NCI-H2107 treated with DMSO at 0.1 percent for 48 hours (cell line): ENCODE results near the gene FAR2.
"Not testable (repeated sequence)": the region's sequence is repeated elsewhere in the genome, so short reads cannot be mapped to it uniquely, and the experiment has no call there.

ENCODE experiments used
- DNase-seq: peaks from one replicate; lab custom pipeline; 2025; ENCODE audit not compliant: unreplicated experiment; lab: John Stamatoyannopoulos, UW

The FAR2 gene

GRCh38 chr12:29316752-29317151 lies 167.7 kb downstream of the FAR2 start:
- DNase-seq = no peak

DNA sequence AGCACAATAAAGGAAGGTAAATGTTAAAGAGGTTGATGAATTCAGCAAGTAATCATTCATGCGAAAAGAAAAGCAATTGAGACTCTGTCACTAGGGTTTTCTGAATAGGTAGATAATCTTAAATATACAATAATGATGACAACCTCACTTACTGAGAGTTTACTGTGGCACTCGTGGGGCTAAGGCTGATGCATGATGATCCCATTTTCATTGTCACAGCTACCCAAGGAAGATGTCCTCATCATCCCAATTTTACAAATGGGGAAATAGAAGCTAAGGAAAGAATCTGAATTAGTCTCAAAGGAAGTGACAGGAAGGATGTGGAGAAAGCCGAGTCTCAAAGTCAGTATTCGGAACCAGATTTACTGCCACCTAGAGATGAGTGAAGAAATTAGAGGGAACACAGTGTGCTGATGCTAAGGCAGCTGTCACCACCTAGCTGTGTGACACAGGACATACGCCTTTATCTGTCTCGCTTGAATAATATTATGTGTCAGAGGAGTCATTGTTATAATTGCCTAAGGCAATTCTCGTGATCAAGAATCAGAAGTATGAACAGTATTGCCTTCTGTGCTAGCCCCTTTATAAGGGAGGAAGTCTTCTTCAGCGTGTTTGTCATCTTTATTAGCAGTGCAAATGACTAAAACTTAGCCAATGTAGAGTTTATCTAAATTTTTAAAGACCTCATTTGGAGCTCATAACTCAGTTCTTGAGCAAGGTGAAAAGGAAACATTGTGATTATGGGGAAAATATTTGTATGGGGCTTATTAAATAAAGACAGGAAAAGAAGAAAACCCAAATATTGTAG lies 168.7 kb downstream of the FAR2 start:
- DNase-seq = peak; percentile 90

- no peak for DNase-seq
Measured at GRCh38 chr12:29320295-29321085, 171.4 kb downstream of the FAR2 start.

DNA sequence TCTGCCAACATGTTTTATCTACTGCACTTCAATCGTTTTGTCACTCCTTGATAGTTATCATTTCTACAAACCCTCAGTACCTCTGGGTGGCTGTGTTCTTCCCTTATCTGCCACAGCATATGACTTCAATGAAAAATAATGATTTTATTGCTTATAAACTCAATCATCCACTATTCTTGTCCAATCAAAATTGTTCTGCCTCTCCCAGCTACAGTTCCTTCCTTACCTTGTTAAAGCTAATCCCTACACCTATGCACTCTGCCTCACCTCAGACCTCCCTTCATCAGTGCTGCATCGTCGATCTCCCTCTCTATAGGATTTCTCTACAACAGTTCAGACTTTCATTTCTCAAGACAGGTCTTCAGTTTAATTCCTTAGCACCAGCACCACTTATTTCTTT lies 173.1 kb downstream of the FAR2 start:
- DNase-seq = no peak

DNA sequence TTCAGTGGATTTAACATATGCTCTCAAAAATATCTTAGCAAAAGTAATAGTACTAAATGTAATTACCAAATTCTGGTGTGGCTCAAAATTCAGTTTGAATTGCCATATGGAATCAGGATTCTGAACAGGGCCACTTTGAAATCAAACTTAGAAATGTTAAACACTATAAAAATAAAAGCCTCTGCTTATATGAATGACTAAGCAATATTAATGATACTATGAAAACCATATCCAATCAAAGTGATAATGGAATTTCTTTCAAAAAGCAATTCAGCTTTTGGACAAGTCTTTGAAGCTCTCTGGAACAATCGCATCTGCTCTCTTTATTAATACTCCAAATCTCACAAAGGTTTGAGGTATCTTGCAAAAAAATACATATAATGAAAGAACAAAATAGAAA lies 180.3 kb downstream of the FAR2 start:
- no peak for DNase-seq

GRCh38 chr12:29333178-29333577 lies 184.1 kb downstream of the FAR2 start:
- no peak for DNase-seq

DNA sequence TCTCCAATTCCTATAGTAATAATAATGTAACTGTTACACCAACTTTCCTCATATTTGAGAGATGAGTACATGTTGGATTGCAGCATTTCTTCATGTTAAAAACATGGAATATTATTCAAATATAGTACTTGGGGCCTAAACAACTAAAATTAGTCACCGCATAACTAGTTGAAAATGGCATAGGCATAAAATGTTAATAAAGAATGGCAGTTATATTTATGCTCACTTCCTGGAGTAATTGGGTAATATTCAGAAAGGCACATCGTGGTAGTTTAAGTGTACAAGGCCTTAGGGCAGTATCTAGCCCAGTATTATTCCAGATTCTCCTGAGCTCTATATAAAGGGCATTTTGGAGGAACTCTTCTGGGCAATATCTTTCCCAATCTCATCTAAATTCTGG lies 185.9 kb downstream of the FAR2 start:
- DNase-seq = no peak

GRCh38 chr12:29337325-29337724 lies 188.2 kb downstream of the FAR2 start:
- DNase-seq = no peak

DNA sequence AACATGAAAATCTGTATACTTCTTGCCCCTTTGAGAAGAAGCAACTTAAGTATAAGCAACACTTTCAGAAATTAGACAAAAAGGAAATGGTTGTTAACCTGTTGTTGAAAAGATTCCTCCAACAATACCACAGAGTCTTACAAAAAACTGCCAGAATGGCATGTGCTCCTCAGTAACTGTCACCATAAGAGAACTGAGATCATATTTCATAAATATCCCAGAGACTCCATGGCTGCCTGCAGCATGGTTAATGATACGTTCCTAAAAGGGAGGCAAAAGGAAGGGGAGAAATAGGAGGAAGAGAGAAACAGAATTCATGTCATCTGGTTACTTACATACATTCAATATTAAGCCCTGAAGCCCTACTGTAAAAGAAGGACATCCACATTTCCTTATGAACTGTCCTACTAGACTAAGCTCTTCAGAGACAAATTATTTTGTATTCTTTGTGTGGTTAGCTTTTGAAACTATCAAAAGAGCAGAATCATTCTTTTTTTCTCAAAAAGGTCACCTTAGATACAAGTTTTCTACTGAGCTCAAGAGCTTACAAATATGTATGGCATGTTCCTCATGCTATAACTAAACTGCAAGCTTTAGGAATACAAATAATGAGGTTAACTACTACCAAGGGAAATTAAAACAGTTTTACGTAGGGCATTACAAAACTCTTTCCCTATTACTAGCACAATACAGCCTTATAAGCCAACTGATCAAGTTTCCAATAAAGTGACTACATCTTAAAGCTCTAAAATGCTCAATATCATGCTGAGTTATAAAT lies 194.1 kb downstream of the FAR2 start:
- DNase-seq = no peak

GRCh38 chr12:29346769-29347421 lies 197.8 kb downstream of the FAR2 start:
- DNase-seq = no peak

- DNase-seq = no peak
Measured at GRCh38 chr12:29350080-29350479, 201.0 kb downstream of the FAR2 start.

GRCh38 chr12:29354954-29355353 lies 205.9 kb downstream of the FAR2 start:
- no peak for DNase-seq

DNA sequence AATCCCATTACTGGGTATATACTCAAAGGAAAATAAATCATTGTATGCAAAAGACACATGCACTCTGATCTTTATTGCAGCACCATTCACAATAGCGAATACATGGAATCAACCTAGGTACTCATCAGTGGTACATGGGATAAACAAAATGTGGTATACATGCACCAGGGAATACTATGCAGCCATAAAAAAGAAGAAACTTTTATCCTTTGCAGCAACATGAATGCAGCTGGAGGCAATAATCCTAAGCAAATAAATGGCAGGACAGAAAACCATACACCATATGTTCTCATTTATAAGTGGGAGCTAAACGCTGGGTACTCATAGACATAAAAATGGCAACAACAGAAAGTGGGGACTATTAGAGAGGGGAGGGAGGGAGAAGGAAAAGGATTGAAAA lies 216.0 kb downstream of the FAR2 start:
- no peak for DNase-seq

DNA sequence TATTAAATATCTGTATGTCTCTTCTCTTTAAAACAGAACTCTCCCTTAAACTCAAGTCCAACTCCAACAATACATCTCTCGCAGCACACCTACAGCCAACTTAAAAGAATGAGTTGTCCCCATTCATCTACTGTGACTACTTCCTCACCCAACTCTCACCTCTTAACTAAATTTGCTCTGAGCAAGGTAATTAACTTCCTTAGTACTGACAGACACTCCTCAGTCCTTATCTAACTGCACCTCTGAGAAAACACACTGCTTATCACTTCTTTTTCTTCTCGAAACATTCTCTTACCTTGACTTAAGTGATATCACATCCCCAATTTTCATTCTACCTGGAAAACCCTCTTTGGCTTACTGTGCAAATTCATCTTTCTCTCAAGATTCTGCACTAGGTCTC lies 224.9 kb downstream of the FAR2 start:
- no peak for DNase-seq

DNA sequence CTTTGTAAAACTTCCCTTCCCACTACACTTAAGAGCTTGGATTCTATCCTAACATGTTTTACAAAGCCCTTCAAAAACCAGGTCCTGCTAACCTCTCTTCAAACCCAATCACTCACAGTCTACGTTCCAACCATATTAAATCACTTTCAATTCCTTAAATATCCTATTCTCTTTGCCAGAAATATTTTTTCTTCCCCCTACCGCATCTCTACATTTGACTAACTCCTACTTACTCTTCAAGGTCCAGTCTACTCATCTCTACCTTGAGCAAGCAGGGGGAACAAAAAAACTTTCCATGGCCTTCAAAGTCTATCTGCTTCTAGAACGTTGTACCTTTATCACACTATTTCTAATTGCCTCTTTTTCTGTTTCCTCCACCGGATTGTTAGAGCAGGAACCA lies 225.8 kb downstream of the FAR2 start:
- no peak for DNase-seq

DNA sequence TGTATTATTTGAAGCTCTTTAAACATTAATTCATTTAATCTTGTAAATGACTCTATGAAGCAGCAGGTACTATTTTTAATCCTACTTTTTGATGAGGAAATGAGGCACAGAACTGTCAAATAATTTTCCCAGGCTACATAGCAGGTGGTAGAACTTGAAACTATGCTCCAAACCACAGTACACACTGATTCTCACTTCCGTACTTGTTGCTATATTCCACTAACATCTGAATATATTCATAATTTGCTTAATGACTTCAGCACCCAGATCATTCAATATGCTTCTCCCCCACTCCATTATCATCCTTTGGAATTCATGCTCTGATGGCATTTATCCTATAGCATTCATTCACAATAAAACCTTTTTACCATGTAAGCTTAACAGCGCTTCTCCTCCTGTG lies 227.0 kb downstream of the FAR2 start:
- no peak for DNase-seq

DNA sequence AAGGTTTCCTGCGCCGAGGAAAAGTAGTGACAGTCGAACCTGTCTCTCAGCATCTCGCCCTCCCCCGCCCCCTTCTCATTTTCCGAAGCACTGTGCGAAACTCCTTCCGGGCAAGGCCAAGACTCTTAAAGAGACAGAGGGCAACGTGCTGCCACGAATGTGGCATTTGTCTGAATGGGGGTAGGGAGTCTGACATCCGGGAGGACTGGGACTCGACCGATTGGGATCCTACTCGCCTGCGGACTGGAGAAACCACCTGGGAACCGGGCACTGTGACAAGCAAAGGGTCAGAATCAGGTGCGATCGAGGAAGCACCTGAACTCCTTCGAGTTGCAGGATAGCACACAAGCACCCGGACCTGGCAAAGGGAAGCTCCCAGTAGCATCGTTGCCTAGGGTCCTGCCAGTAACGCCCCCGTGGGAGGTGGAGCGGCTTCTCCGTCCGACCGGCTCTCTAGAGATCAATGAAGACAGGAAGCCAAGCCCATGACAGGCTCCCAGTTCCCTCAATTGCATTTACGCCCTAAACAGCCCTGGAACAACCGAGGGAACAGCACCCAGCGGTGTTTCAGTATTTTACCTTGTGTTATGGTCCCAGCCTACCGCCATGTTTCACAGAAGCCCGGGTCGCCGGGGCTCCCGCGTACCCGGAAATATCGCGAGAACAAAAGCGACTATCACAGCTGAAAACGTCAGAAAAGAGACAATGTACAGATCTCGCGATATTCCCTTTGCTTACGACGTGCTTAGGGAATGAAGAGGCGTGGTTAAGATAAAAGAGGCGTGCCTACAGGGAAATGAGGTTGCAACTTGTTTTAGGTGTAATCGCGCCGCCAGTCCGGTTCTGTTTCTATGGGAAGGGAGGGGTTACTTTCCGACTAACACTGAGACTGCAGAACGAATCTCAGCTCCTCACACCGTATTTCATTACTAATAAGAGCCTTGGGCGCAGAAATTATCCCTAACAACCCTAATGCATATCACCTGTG lies 231.8 kb downstream of the FAR2 start, which contains the start of gene ERGIC2:
Gene ERGIC2 (minus strand): TSS at position 637 of the 988 bp plus-strand sequence. CDS start 9,539 bp downstream, outside the sequence.
- DNase-seq = peak; percentile 100

GRCh38 chr12:29382251-29382650 lies 233.2 kb downstream of the FAR2 start:
- DNase-seq = no peak

GRCh38 chr12:29385194-29385593 lies 236.1 kb downstream of the FAR2 start:
- DNase-seq = not testable (repeated sequence)
